ENCODE measurements around the gene ZNF106.

Gene ZNF106

GRCh38 chr15:42490671-42491538 lies at the start of gene ZNF106:
ZNF106 (minus strand) TSS chr15:42491141; CDS start chr15:42472289, 18,852 bp downstream.
- H3K9me3 ChIP-seq (ENCODE audit: insufficient read depth, low read length): no peaks in the 10 kb centered on the region

DNA sequence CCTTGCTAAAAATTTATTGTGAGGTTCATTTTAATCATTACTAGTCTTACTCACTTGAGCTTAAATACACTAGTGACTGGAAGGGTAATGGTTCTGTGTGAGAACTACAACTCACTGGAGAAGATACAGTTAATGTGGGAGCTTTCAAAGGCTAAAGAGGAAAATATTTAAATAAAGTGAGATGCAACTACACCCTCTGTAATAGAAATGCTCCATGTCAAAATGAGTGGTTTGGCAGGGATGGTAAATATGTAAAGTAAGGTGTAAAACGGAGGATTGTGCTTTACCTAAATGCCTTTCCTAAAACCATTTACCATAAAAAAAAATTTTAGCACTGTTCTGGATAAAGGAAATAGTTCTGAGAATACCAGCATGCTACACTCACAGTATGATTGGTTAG lies 42.3 kb upstream of the ZNF106 start:
- no peak for TF ChIP-seq ZNF274 (IDR thresholded peaks at IDR 0.05; ENCODE audit: low read depth, low read length)
- no peak for TF ChIP-seq YY1 (IDR thresholded peaks at IDR 0.05; ENCODE audit: insufficient read depth, insufficient read length)
- no peak for TF ChIP-seq SUZ12 (IDR thresholded peaks at IDR 0.05; ENCODE audit: extremely low read depth, insufficient read depth, insufficient read length)
- Histone ChIP-seq H3K27me3 (ENCODE audit: insufficient read depth, insufficient read length) (no peaks in the 10 kb centered on the region), H3K9me3 (ENCODE audit: insufficient read depth, low read length) (no peaks in the 10 kb centered on the region), H3K4me3 (ENCODE audit: insufficient read length, low read depth) (no peak overlapping the region), H3K4me1 (ENCODE audit: insufficient read depth, insufficient read length) (no peaks in the 10 kb centered on the region), H3K9ac (ENCODE audit: insufficient read length, low read depth) (no peak overlapping the region), H3K36me3 (ENCODE audit: insufficient read depth, insufficient read length, low read length) (peaks cover 52% of the 10 kb centered on the region)
- no peak for DNase-seq (ENCODE audit: low read depth, low spot score)

More at GRCh38 chr15:42490671-42491538, at the start of gene ZNF106:
- Histone ChIP-seq H3K9ac (ENCODE audit: insufficient read length, low read depth) (peak within 1 kb of the TSS; percentile 98), H3K27me3 (ENCODE audit: insufficient read depth, insufficient read length) (no peaks in the 10 kb centered on the region), H3K4me3 (ENCODE audit: insufficient read length, low read depth) (peak within 1 kb of the TSS; percentile 84), H3K36me3 (ENCODE audit: insufficient read depth, insufficient read length, low read length) (no peaks in the 10 kb centered on the region), H3K4me1 (ENCODE audit: insufficient read depth, insufficient read length) (no peaks in the 10 kb centered on the region)
- TF ChIP-seq ZNF274 (IDR thresholded peaks at IDR 0.05; ENCODE audit: low read depth, low read length) (no peak), SUZ12 (IDR thresholded peaks at IDR 0.05; ENCODE audit: extremely low read depth, insufficient read depth, insufficient read length) (no peak), YY1 (IDR thresholded peaks at IDR 0.05; ENCODE audit: insufficient read depth, insufficient read length) (peak; percentile 40)
- peak; percentile 73 for DNase-seq (ENCODE audit: low read depth, low spot score)

DNA sequence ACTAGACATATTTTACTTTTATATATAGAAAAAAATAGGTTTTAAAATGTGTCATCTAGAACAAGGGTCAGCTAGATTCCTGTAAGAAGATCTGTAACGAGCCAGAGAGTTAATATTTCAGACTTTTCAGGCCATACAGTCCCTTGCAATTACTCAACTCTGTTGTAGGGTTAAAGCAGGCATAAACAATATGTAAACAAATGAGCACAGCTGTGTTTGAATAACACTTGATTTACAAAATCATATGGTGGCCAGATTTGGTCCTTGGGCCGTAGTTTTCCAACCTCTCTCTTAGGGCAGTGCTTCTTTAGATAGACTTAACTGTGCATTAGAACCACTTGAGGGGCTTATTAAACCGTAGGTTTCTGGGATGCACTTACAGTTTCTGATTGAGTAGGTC lies 38.0 kb upstream of the ZNF106 start:
- DNase-seq (ENCODE audit: low read depth, low spot score): no peak
- Histone ChIP-seq H3K9ac (ENCODE audit: insufficient read length, low read depth) (no peak overlapping the region), H3K9me3 (ENCODE audit: insufficient read depth, low read length) (no peaks in the 10 kb centered on the region), H3K27me3 (ENCODE audit: insufficient read depth, insufficient read length) (no peaks in the 10 kb centered on the region), H3K4me1 (ENCODE audit: insufficient read depth, insufficient read length) (no peaks in the 10 kb centered on the region), H3K36me3 (ENCODE audit: insufficient read depth, insufficient read length, low read length) (peaks cover 41% of the 10 kb centered on the region), H3K4me3 (ENCODE audit: insufficient read length, low read depth) (no peak overlapping the region)
- TF ChIP-seq YY1 (IDR thresholded peaks at IDR 0.05; ENCODE audit: insufficient read depth, insufficient read length) (no peak), SUZ12 (IDR thresholded peaks at IDR 0.05; ENCODE audit: extremely low read depth, insufficient read depth, insufficient read length) (no peak), ZNF274 (IDR thresholded peaks at IDR 0.05; ENCODE audit: low read depth, low read length) (no peak)

- peaks cover 25% of the 10 kb centered on the region for H3K36me3 ChIP-seq (ENCODE audit: insufficient read depth, insufficient read length, low read length)
- TF ChIP-seq YY1 (IDR thresholded peaks at IDR 0.05; ENCODE audit: insufficient read depth, insufficient read length) (no peak), ZNF274 (IDR thresholded peaks at IDR 0.05; ENCODE audit: low read depth, low read length) (no peak)
Measured at GRCh38 chr15:42523331-42523730, 32.4 kb upstream of the ZNF106 start.

DNA sequence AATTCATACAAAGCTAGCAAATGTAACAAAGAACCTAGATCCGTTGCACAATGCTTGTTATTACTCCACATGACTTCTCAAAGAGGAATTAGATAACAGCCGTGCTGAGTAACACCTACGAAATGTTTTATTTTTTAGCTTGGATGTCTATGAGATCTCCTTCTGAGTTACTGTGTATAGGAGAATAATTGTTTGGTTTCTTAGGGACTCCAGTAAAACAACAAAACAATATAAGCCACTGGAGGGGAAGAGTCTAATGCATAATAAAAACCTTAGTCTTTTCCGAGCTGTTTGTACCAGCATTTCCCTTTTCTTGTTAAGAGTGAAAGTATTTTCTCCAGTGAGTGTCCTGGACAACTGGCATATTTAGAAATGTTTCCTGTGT lies 20.1 kb upstream of the ZNF106 start:
- H3K4me3 ChIP-seq (ENCODE audit: insufficient read length, low read depth): no peak overlapping the region
- H3K27me3 ChIP-seq (ENCODE audit: insufficient read depth, insufficient read length): no peaks in the 10 kb centered on the region
- H3K36me3 ChIP-seq (ENCODE audit: insufficient read depth, insufficient read length, low read length): peaks cover 14% of the 10 kb centered on the region
- no peak for DNase-seq (ENCODE audit: low read depth, low spot score)
- no peak overlapping the region for H3K9ac ChIP-seq (ENCODE audit: insufficient read length, low read depth)
- H3K4me1 ChIP-seq (ENCODE audit: insufficient read depth, insufficient read length): peaks cover 2% of the 10 kb centered on the region
- TF ChIP-seq YY1 (IDR thresholded peaks at IDR 0.05; ENCODE audit: insufficient read depth, insufficient read length) (no peak), SUZ12 (IDR thresholded peaks at IDR 0.05; ENCODE audit: extremely low read depth, insufficient read depth, insufficient read length) (no peak), ZNF274 (IDR thresholded peaks at IDR 0.05; ENCODE audit: low read depth, low read length) (no peak)
- H3K9me3 ChIP-seq (ENCODE audit: insufficient read depth, low read length): no peaks in the 10 kb centered on the region

More at GRCh38 chr15:42523331-42523730, 32.4 kb upstream of the ZNF106 start:
- Histone ChIP-seq H3K27me3 (ENCODE audit: insufficient read depth, insufficient read length) (no peaks in the 10 kb centered on the region), H3K9ac (ENCODE audit: insufficient read length, low read depth) (no peak overlapping the region), H3K9me3 (ENCODE audit: insufficient read depth, low read length) (no peaks in the 10 kb centered on the region), H3K4me1 (ENCODE audit: insufficient read depth, insufficient read length) (no peaks in the 10 kb centered on the region), H3K4me3 (ENCODE audit: insufficient read length, low read depth) (no peak overlapping the region)
- DNase-seq (ENCODE audit: low read depth, low spot score): no peak

- no peak overlapping the region for H3K4me3 ChIP-seq (ENCODE audit: insufficient read length, low read depth)
- TF ChIP-seq ZNF274 (IDR thresholded peaks at IDR 0.05; ENCODE audit: low read depth, low read length) (no peak), SUZ12 (IDR thresholded peaks at IDR 0.05; ENCODE audit: extremely low read depth, insufficient read depth, insufficient read length) (no peak), YY1 (IDR thresholded peaks at IDR 0.05; ENCODE audit: insufficient read depth, insufficient read length) (no peak)
Measured at GRCh38 chr15:42510258-42511006, 19.5 kb upstream of the ZNF106 start.

GRCh38 chr15:42508263-42508690 lies 17.3 kb upstream of the ZNF106 start:
- DNase-seq (ENCODE audit: low read depth, low spot score): no peak
- no peak overlapping the region for H3K4me3 ChIP-seq (ENCODE audit: insufficient read length, low read depth)
- H3K9ac ChIP-seq (ENCODE audit: insufficient read length, low read depth): no peak overlapping the region
- H3K9me3 ChIP-seq (ENCODE audit: insufficient read depth, low read length): no peaks in the 10 kb centered on the region
- no peak for TF ChIP-seq YY1 (IDR thresholded peaks at IDR 0.05; ENCODE audit: insufficient read depth, insufficient read length)
- TF ChIP-seq SUZ12 (IDR thresholded peaks at IDR 0.05; ENCODE audit: extremely low read depth, insufficient read depth, insufficient read length): no peak
- TF ChIP-seq ZNF274 (IDR thresholded peaks at IDR 0.05; ENCODE audit: low read depth, low read length): no peak
- peaks cover 5% of the 10 kb centered on the region for H3K36me3 ChIP-seq (ENCODE audit: insufficient read depth, insufficient read length, low read length)
- no peaks in the 10 kb centered on the region for H3K27me3 ChIP-seq (ENCODE audit: insufficient read depth, insufficient read length)
- peaks cover 2% of the 10 kb centered on the region for H3K4me1 ChIP-seq (ENCODE audit: insufficient read depth, insufficient read length)

More at GRCh38 chr15:42510258-42511006, 19.5 kb upstream of the ZNF106 start:
- peaks cover 2% of the 10 kb centered on the region for H3K4me1 ChIP-seq (ENCODE audit: insufficient read depth, insufficient read length)
- peaks cover 9% of the 10 kb centered on the region for H3K36me3 ChIP-seq (ENCODE audit: insufficient read depth, insufficient read length, low read length)
- DNase-seq (ENCODE audit: low read depth, low spot score): no peak
- H3K27me3 ChIP-seq (ENCODE audit: insufficient read depth, insufficient read length): no peaks in the 10 kb centered on the region
- H3K9ac ChIP-seq (ENCODE audit: insufficient read length, low read depth): no peak overlapping the region
- H3K9me3 ChIP-seq (ENCODE audit: insufficient read depth, low read length): no peaks in the 10 kb centered on the region

All from NT2/D1 (cell line).